Activated CD4-positive, alpha-beta T cell treated with anti-CD3 and anti-CD28 coated beads for 36 hours (primary cell): ENCODE measurements around the gene HYCC1. TPM values are rescaled to one million over a fixed set of nuclear protein-coding genes. Genes with fewer than 3 reads are reported as not detected.

Source experiments
- ATAC-seq: fragments of 200-7000 bp; cut with Tn5 transposase; one replicate; pipeline ENCODE4 v1.10.0; 2021; ENCODE audit warnings: mild to moderate bottlenecking, moderate library complexity
- CTCF ChIA-PET: fragments of 350-600 bp; sonication (Branson Sonifier 250); formaldehyde crosslinking; loops from one replicate; lab custom pipeline; 2021; ENCODE audit warnings: antibody characterized with exemption; lab: Charles Lee
- POLR2A ChIA-PET: fragments of 350-600 bp; sonication (Branson Sonifier 250); formaldehyde crosslinking; loops from one replicate; lab custom pipeline; 2021; ENCODE audit warnings: antibody characterized with exemption, inconsistent platforms; lab: Charles Lee
- DNase-seq: peaks from one replicate; pipeline ENCODE4 v3.0.0-alpha.2; 2020
- H3K27ac Mint-ChIP-seq: one replicate; pipeline ENCODE4 v1.8.0; 2021; ENCODE audit warnings: mixed read lengths
- H3K27me3 Mint-ChIP-seq: one replicate; pipeline ENCODE4 v1.8.0; 2021; ENCODE audit warnings: mixed read lengths
- H3K36me3 Mint-ChIP-seq: one replicate; pipeline ENCODE4 v1.8.0; 2021; ENCODE audit warnings: low read depth, mixed read lengths
- H3K4me1 Mint-ChIP-seq: one replicate; pipeline ENCODE4 v1.8.0; 2021; ENCODE audit warnings: mixed read lengths
- H3K4me3 Mint-ChIP-seq: one replicate; pipeline ENCODE4 v1.8.0; 2021; ENCODE audit warnings: mild to moderate bottlenecking, moderate library complexity, mixed read lengths
- H3K9me3 Mint-ChIP-seq: one replicate; pipeline ENCODE4 v1.8.0; 2021; ENCODE audit warnings: low read depth, mixed read lengths
- intact Hi-C, 2 experiments: fragments of 100-400 bp; cut with DNase I in 1 of 2; cut with micrococcal nuclease in 1 of 2; formaldehyde crosslinking; loops; one replicate each; pipeline versions ENCODE4 v1.14.2 to v1.15.1; 2022 to 2024; cut with DNase I, micrococcal nuclease
- total RNA-seq, 2 experiments: library from RNA; stranded (reverse); gene quantifications; one replicate each; pipeline ENCODE4 v1.2.3, GENCODE V29; 2021

HYCC1 gene
- total RNA-seq, 2 experiments from 2014 or later, result 19.2 to 23.9 TPM

DNA sequence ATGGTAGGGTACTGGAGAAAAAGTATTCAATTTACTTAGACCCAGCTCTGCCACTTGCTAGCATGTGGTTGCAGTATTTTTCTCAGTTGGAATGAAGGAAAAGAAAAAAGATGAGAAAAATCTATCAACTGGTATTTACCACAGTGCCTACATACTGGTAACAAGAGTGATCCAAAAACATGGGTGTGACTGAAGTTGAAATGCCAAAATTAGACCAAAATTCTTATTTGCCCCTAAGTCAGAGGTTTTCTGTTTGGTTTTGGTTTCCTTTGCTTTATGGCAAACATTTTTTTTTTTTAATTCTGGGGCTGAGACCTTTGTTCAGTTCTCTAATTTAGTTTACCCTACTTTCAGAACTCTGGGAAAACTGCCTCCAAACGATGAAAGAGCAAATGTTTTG, 12.3 kb downstream of the HYCC1 start:
- Mint-ChIP-seq H3K4me1 (peaks cover 21% of the 10 kb centered on the region), H3K36me3 (no peaks in the 10 kb centered on the region), H3K27me3 (no peaks in the 10 kb centered on the region), H3K9me3 (no peaks in the 10 kb centered on the region), H3K27ac (no peak overlapping the region), H3K4me3 (no peak overlapping the region)
- CTCF ChIA-PET, result interaction anchor here (0.7 kb wide), 1 partner anchor 14 kb away, joined by 3 read pairs; no protein-coding TSS in a partner anchor
- DNase-seq (no peak), ATAC-seq (peak; percentile 39)
- POLR2A ChIA-PET, result no interaction called here
- intact Hi-C loops, result no loop called here

DNA sequence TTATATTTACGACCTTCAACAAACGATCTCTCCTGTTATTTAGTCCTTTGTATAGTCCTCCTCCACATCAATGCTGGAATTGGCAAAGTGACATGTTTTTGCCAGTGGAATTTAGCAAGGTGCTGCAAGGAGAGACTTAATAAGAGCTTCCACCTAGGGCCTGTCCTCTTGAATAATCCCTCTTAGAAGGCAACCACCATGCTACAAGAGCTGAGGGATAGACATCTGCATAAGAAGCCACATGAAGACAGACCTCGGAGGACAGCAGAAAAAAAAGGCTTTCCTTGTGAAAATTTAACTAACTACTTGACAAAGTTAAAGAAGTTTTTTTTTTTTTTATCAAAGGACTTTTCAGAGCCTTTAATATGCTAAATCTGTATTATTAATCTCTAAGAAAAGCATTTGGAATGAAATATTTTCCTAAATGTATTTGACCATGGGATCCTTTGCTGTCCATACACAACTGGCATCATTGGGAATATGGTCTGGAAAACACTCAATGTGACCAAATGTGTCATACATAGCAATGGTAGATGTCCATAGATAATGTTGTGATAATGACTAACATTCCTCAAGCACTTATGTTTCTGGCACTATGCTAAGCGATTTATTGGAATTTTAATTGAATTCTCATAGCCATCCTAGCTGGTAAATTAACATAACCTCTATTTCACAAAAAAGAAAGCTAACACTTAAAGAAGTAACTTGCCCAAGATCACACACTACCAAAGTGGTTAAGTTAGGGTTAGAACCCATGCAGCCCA, 13.2 kb downstream of the HYCC1 start:
- intact Hi-C loops, result no loop called here
- H3K27ac Mint-ChIP-seq, result no peak overlapping the region
- H3K4me3 Mint-ChIP-seq, result no peak overlapping the region
- no peak for DNase-seq
- peaks cover 22% of the 10 kb centered on the region for H3K4me1 Mint-ChIP-seq
- ChIA-PET CTCF (interaction anchor here (0.7 kb wide), 1 partner anchor 14 kb away, joined by 3 read pairs; no protein-coding TSS in a partner anchor), POLR2A (interaction anchor here (0.6 kb wide), 1 partner anchor 20 kb away, joined by 3 read pairs; no protein-coding TSS in a partner anchor)
- ATAC-seq, result no peak
- no peaks in the 10 kb centered on the region for H3K9me3 Mint-ChIP-seq
- no peaks in the 10 kb centered on the region for H3K36me3 Mint-ChIP-seq
- no peaks in the 10 kb centered on the region for H3K27me3 Mint-ChIP-seq

DNA sequence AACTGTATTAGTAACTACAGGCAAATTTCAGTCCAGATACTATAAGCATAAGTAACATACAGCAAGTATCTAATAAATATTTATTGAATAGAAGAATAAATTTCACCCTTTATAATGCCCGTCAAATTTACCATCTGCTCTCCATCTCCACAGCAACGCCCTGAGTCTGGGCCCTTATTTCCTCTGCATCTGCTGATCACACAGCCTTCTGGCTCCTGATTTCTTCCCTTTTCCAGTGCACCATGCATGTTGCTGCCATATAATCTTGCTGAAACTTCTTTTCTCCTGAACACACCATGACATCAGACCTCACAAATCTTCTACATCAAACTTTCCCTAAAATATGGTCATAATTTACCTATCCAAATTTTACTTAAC, 15.4 kb downstream of the HYCC1 start:
- Mint-ChIP-seq H3K36me3 (peaks cover 7% of the 10 kb centered on the region), H3K9me3 (no peaks in the 10 kb centered on the region), H3K27ac (no peak overlapping the region), H3K4me3 (no peak overlapping the region), H3K27me3 (no peaks in the 10 kb centered on the region), H3K4me1 (peaks cover 34% of the 10 kb centered on the region)
- ATAC-seq (no peak), DNase-seq (no peak)
- ChIA-PET CTCF (no interaction called here), POLR2A (no interaction called here)
- intact Hi-C loops, result no loop called here

DNA sequence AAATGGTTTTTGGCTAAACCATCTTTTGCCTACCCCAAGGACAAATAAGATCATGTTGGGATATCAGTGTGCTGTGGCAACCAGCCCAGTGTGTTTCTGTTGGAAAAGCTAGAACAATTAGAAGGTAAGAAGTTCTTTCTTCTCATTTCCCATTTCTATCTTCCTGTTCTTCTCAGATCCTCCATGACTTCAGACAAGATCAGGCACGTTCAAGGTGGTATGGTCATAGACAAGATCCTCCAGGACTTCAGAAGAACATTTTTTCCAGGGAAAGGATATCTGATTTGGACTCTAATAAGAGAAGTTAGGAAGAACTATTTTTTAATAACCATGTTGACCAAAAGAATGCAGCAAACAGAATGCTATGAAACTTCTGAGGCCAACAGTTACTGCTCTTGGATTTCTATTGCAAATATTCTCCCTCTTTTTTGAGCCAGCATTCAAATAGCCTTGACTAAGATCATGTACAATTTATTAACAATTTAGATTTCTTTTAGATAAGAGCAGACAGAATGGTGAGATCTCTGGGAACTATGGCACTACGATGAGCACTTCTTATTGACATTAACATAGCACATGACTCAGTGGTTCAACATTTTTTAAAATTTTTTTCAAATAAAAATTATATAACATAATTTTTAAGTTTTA, 15.9 kb downstream of the HYCC1 start:
- POLR2A ChIA-PET, result no interaction called here
- intact Hi-C loops, result no loop called here
- Mint-ChIP-seq H3K4me1 (peaks cover 39% of the 10 kb centered on the region), H3K27me3 (no peaks in the 10 kb centered on the region), H3K36me3 (peaks cover 7% of the 10 kb centered on the region), H3K27ac (no peak overlapping the region), H3K4me3 (no peak overlapping the region), H3K9me3 (no peaks in the 10 kb centered on the region)
- ATAC-seq, result no peak
- DNase-seq, result no peak
- CTCF ChIA-PET, result interaction anchor here (0.7 kb wide), 1 partner anchor 15 kb away, joined by 3 read pairs; no protein-coding TSS in a partner anchor

DNA sequence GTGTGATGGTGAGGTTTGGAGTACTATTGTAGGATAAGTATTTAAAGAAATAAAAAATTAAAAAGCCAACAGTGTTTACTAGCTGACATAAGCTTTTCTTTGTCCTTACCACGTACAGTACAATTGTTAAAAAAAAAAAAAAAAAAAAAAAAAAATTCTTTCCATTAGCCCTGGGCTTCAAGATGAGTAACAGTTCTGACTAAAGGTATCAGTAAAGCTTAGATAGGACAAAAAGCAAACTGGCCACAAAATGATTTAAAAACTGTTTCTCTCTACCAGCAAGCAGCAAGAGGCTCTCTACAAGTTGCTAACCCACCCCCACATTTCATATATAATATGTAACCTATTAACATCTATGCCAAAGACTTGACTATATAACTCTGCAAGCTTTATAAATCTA, 17.5 kb downstream of the HYCC1 start:
- CTCF ChIA-PET, result interaction anchor here (0.6 to 1.9 kb wide), 3 partner anchors 16 to 301 kb away, joined by 3 to 4 read pairs (median 4); no protein-coding TSS in a partner anchor
- Mint-ChIP-seq H3K36me3 (peaks cover 7% of the 10 kb centered on the region), H3K27ac (no peak overlapping the region), H3K9me3 (no peaks in the 10 kb centered on the region), H3K27me3 (no peaks in the 10 kb centered on the region), H3K4me3 (no peak overlapping the region), H3K4me1 (peaks cover 33% of the 10 kb centered on the region)
- POLR2A ChIA-PET, result interaction anchor here (0.6 kb wide), 1 partner anchor 136 kb away, joined by 3 read pairs; no protein-coding TSS in a partner anchor
- ATAC-seq (peak; percentile 45), DNase-seq (no peak)
- intact Hi-C loops, result no loop called here

DNA sequence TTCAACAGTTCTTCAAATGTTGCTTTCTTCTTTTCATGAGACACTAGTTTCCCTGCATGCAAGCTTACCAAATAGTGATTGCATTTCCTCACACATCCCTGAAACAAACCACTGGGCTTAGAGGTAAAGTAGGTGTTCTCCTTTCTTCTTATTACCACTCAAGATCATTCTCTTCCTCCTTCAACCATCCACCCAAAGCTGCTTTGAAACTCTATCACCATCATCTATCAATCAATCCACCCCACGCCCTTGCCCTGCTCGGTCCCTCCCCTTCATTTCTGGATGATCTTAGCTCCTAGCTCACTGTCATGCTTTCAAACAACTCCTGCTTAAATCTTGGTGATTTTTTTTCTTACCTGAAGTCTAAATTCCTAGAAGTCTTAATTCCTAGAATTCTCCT, 18.9 kb downstream of the HYCC1 start:
- DNase-seq (no peak), ATAC-seq (no peak)
- Mint-ChIP-seq H3K27me3 (no peaks in the 10 kb centered on the region), H3K36me3 (peaks cover 7% of the 10 kb centered on the region), H3K9me3 (no peaks in the 10 kb centered on the region), H3K27ac (no peak overlapping the region), H3K4me3 (no peak overlapping the region), H3K4me1 (peaks cover 34% of the 10 kb centered on the region)
- ChIA-PET CTCF (interaction anchor here (0.7 to 1.9 kb wide), 4 partner anchors 18 to 140 kb away, joined by 3 to 4 read pairs (median 4); no protein-coding TSS in a partner anchor), POLR2A (no interaction called here)
- intact Hi-C loops, result no loop called here

DNA sequence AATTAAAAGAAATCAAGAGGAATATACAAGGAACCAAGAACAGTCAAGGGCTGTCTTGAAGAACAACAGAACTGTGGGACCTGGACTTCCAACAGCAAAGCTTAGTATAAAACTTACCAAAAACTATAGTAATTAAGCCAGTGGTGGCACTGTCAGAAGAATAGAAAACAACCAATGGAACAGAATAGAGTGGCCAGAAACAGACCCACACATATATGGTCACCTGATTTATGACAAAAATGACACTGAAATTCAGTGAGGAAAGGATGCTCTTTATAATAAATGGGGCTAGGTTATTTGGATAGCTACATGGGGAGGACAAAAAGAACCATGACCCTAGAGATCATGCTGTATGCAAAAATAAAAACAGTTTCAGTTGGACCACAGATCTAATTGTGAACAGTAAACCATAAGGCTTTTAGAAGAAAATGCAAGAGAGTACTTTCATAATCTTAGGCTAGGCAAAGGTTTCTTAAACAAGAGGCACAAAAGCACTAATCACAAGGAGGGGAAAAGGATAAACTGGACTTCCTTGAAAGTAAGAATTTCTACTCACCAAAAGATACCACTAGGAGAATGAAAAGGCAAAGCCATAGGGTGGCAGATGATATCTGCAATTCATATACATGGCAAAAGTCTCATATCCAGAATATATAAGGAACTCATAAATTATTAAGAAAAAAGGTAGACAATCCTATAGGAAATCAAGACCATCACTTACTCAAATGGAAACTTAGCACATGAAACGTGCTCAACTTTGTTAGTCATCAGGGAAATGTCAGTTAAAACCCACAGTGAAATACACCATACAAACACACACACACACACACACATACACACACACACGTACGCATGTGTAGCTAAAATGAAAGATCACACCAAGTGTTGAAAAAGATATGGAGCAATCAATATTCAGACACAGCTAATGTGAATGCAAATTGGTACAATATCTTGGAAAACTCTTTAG, 20.8 kb downstream of the HYCC1 start:
- no peak overlapping the region for H3K4me3 Mint-ChIP-seq
- H3K27me3 Mint-ChIP-seq, result no peaks in the 10 kb centered on the region
- DNase-seq (peak; percentile 63), ATAC-seq (peak; percentile 58)
- H3K4me1 Mint-ChIP-seq, result peaks cover 39% of the 10 kb centered on the region
- H3K36me3 Mint-ChIP-seq, result peaks cover 14% of the 10 kb centered on the region
- CTCF ChIA-PET, result interaction anchor here (1.4 kb wide), 1 partner anchor 51 kb away, joined by 3 read pairs; no protein-coding TSS in a partner anchor
- no peak overlapping the region for H3K27ac Mint-ChIP-seq
- POLR2A ChIA-PET, result no interaction called here
- H3K9me3 Mint-ChIP-seq, result no peaks in the 10 kb centered on the region
- intact Hi-C loops, result loop anchor here in 1 of 2 experiments (1.0 to 5.0 kb wide), 2 partner anchors 11 to 106 kb away; no protein-coding TSS in a partner anchor

DNA sequence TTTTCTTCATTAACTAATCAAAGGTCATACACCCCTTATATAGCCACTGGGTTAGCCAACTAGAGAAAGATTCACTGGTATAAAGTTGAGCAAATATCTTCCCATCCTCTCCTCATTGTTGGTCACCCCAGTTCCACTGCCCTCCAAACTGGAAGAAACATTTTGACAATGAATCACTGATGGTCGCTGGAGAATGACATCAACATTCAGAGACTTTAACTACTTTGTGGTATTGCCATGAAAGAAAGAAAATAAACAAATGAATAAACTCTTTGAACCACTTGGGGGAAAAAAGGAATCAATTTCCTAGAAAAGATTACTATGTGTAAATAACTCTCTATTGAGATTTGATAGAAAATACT, 23.4 kb downstream of the HYCC1 start:
- CTCF ChIA-PET, result interaction anchor here (1.0 kb wide), 1 partner anchor 8 kb away, joined by 3 read pairs; no protein-coding TSS in a partner anchor
- intact Hi-C loops, result loop anchor here in 1 of 2 experiments (5.0 kb wide), 1 partner anchor 103 kb away; no protein-coding TSS in a partner anchor
- Mint-ChIP-seq H3K27ac (no peak overlapping the region), H3K4me3 (no peak overlapping the region), H3K27me3 (no peaks in the 10 kb centered on the region), H3K9me3 (no peaks in the 10 kb centered on the region), H3K36me3 (peaks cover 14% of the 10 kb centered on the region), H3K4me1 (peaks cover 36% of the 10 kb centered on the region)
- POLR2A ChIA-PET, result no interaction called here
- DNase-seq (no peak), ATAC-seq (no peak)

DNA sequence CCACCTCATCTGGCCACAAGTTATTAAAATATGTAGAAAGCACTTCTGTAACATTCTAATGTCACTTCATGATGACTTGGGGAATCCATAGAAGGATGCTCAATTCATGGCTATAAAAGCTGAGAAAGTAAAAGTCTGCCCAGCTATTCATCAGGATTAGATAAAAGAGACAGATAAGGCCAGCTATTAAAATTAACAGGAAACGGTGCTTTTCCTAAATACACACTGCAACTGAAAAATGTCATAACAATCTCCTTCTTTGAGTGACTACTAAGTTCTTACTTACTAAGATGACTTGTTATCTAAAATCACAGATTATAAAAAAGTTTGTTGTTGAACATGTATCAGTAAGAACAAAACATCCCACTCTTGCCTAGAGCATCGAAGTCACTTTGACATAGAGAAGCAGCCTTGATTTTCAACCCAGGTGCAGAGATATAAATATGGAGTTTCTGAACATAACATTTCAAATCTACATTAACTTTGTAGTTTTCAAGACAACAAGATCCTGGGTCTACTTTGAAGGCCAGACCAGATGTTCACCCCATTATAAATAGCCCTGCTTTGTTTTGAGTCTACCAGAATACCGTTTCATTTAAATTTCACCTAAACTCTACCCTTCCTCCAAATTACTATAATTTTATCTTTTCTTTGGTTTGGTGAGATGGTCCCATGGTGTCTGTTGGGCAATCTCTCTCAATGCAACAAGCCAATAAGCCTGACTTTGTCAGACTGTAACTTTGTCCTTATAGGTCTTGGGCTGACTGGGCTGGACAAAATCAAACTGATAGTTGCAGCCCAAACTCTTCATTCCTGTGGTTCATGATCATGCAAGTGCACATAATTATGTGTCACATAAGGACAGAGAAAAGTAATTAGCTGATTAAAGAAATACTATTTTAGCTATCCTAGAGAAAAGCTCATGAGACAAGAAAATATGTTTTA, 24.0 kb downstream of the HYCC1 start:
- POLR2A ChIA-PET, result no interaction called here
- no peak overlapping the region for H3K27ac Mint-ChIP-seq
- ATAC-seq, result no peak

DNA sequence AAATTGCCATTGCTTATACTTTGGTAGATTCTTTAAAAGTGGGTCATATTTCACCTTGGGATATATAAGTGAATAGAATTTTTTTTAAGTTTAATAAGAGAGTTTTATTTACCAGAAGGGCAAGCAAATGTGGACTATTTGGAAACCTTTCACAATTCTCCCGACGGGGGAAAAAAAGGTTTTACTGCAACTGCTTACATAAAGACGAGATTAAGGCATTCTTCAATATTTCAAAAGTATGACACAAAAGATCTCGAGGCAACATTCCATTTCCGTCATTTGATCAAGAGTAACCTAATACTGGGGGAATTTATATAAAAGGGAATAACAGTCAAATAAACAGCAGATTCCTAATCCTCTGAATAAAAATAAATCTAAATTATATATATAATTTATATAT, 28.5 kb downstream of the HYCC1 start:
- Mint-ChIP-seq H3K4me3 (no peak overlapping the region), H3K9me3 (no peaks in the 10 kb centered on the region), H3K36me3 (peaks cover 13% of the 10 kb centered on the region), H3K4me1 (peaks cover 15% of the 10 kb centered on the region), H3K27ac (no peak overlapping the region), H3K27me3 (no peaks in the 10 kb centered on the region)
- POLR2A ChIA-PET, result no interaction called here
- CTCF ChIA-PET, result no interaction called here
- DNase-seq (no peak), ATAC-seq (no peak)
- intact Hi-C loops, result no loop called here

More for the DNA sequence above, 24.0 kb downstream of the HYCC1 start:
- Mint-ChIP-seq H3K4me1 (peaks cover 32% of the 10 kb centered on the region), H3K9me3 (no peaks in the 10 kb centered on the region), H3K4me3 (no peak overlapping the region), H3K36me3 (peaks cover 14% of the 10 kb centered on the region), H3K27me3 (no peaks in the 10 kb centered on the region)
- CTCF ChIA-PET, result no interaction called here
- intact Hi-C loops, result loop anchor here in 1 of 2 experiments (5.0 kb wide), 1 partner anchor 103 kb away; no protein-coding TSS in a partner anchor
- DNase-seq, result no peak
